A549 (cell line): ENCODE data around the gene MFAP4. TPM values are rescaled to one million over a fixed set of nuclear protein-coding genes. Genes with fewer than 3 reads are reported as not detected.

Source experiments
- ATAC-seq, 2 experiments: fragments of 200-7000 bp in 1 of 2; fragments of >200 bp in 1 of 2; cut with Nextera tagmentation in 1 of 2; cut with Tn5 transposase in 1 of 2; 3 replicates each; pipeline versions ENCODE4 v1.8.0 to v1.9.1; 2018 to 2020; ENCODE audit warnings: mild to moderate bottlenecking in 1 of 2, moderate library complexity in 1 of 2
- CTCF ChIA-PET: fragments of 300-600 bp; sonication (Branson Sonifier 250); formaldehyde crosslinking; extraction: SDS; loops from one replicate; lab custom pipeline; 2021; ENCODE audit warnings: antibody characterized with exemption, inconsistent platforms; lab: Yijun Ruan, JAX
- POLR2A ChIA-PET: fragments of 350-600 bp; formaldehyde crosslinking; extraction: SDS; loops from one replicate; lab custom pipeline; 2021; ENCODE audit warnings: antibody characterized with exemption, inconsistent platforms; lab: Yijun Ruan, JAX
- DNase-seq, 2 experiments: peaks; one replicate each; pipeline versions ENCODE4 v3.0.0 to v3.0.0-alpha.2; 2011 to 2016; ENCODE audit warnings: low read depth in 1 of 2, low spot score in 1 of 2
- FAIRE-seq: peaks from 2 replicates; lab custom pipeline; 2011; peaks lifted over from hg19 to GRCh38; lab: Jason Lieb, UNC
- H3K27ac ChIP-seq, 2 experiments: fragments of >200 bp; sonication (Bioruptor Twin); formaldehyde crosslinking; 3 replicates each; pipeline ENCODE4 v1.5.1; 2016 to 2017
- H3K4me1 ChIP-seq: fragments of >200 bp; sonication (Bioruptor Twin); formaldehyde crosslinking; 3 replicates; pipeline ENCODE4 v1.6.1; 2016
- H3K4me2 ChIP-seq: fragments of >200 bp; sonication (Bioruptor Twin); formaldehyde crosslinking; 3 replicates; pipeline ENCODE4 v1.6.1; 2016
- H3K4me3 ChIP-seq: fragments of >200 bp; sonication (Bioruptor Twin); formaldehyde crosslinking; 3 replicates; pipeline ENCODE4 v1.5.1; 2016
- H3K9me3 ChIP-seq: fragments of >200 bp; sonication (Bioruptor Twin); formaldehyde crosslinking; 3 replicates; pipeline ENCODE4 v1.6.1; 2016
- CBX2 ChIP-seq: fragments of 200-600 bp; sonication (generic); IDR thresholded peaks from 2 replicates; pipeline ENCODE4 v1.6.1; 2016; ENCODE audit warnings: low read depth, mild to moderate bottlenecking, borderline replicate concordance
- CTCF ChIP-seq: fragments of >200 bp; sonication (Bioruptor Twin); formaldehyde crosslinking; IDR thresholded peaks from 3 replicates; pipeline ENCODE4 v1.5.1; 2016
- ELK1 ChIP-seq: fragments of 150-350 bp; IDR thresholded peaks from 2 replicates; pipeline ENCODE4 v1.6.1; 2014; ENCODE audit warnings: low read depth, mild to moderate bottlenecking, low read length
- ESRRA ChIP-seq: fragments of 150-350 bp; IDR thresholded peaks from 2 replicates; pipeline ENCODE4 v1.6.1; 2014; ENCODE audit warnings: mild to moderate bottlenecking, low read length, borderline replicate concordance
- FOSB ChIP-seq: fragments of 250-450 bp; sonication (Bioruptor Pico); IDR thresholded peaks from 2 replicates; pipeline ENCODE4 v1.5.0; 2020; ENCODE audit warnings: mild to moderate bottlenecking, moderate library complexity
- FOSL2 ChIP-seq, 2 experiments: fragments of 450-650 bp in 1 of 2; fragments of >200 bp in 1 of 2; sonication (Bioruptor Twin) in 1 of 2; formaldehyde crosslinking; IDR thresholded peaks; 2 replicates each; pipeline versions ENCODE4 v1.5.0 to v1.6.1; 2016 to 2020; ENCODE audit warnings: mild to moderate bottlenecking in 1 of 2, moderate library complexity in 1 of 2
- HDAC2 ChIP-seq: fragments of 200-600 bp; sonication (generic); IDR thresholded peaks from 2 replicates; pipeline ENCODE4 v1.6.1; 2016
- JUN ChIP-seq, 2 experiments: fragments of >200 bp; sonication (Bioruptor Twin); formaldehyde crosslinking; IDR thresholded peaks; 2 replicates in 1 of 2; 3 replicates in 1 of 2; pipeline ENCODE4 v1.6.1; 2016 to 2017
- MAX ChIP-seq: IDR thresholded peaks from 2 replicates; pipeline ENCODE4 v1.6.1; 2012
- NR3C1 ChIP-seq: fragments of >200 bp; sonication (Bioruptor Twin); formaldehyde crosslinking; IDR thresholded peaks from 3 replicates; pipeline ENCODE4 v1.6.1; 2017
- PHF8 ChIP-seq: fragments of 200-600 bp; sonication (generic); IDR thresholded peaks from 2 replicates; pipeline ENCODE4 v1.6.1; 2016; ENCODE audit warnings: low read depth, mild to moderate bottlenecking, antibody characterized with exemption, moderate library complexity, borderline replicate concordance
- POLR2A ChIP-seq: IDR thresholded peaks from 2 replicates; pipeline ENCODE4 v1.6.1; 2012; ENCODE audit warnings: mild to moderate bottlenecking, low read length
- RARB ChIP-seq: fragments of 250-450 bp; sonication (Bioruptor Pico); IDR thresholded peaks from 2 replicates; pipeline ENCODE4 v1.8.0; 2021; ENCODE audit warnings: mild to moderate bottlenecking, moderate library complexity
- REST ChIP-seq: fragments of 200-600 bp; sonication (generic); IDR thresholded peaks from 2 replicates; pipeline ENCODE4 v1.6.1; 2016; ENCODE audit warnings: antibody characterized with exemption, mild to moderate bottlenecking, moderate library complexity
- SREBF2 ChIP-seq: fragments of 450-650 bp; IDR thresholded peaks from 2 replicates; pipeline ENCODE4 v1.6.1; 2014; ENCODE audit warnings: mild to moderate bottlenecking, moderate library complexity
- ZNF302 ChIP-seq: fragments of 250-450 bp; sonication (Bioruptor Pico); IDR thresholded peaks from 2 replicates; pipeline ENCODE4 v1.9.0; 2021; ENCODE audit warnings: inconsistent platforms, mild to moderate bottlenecking, moderate library complexity
- WGBS: methylation state at CpG from one replicate; pipeline ENCODE4 v1.1.6; 2017; ENCODE audit errors: missing lambda C conversion rate; 5-methylcytosine and 5-hydroxymethylcytosine counted together
- polyA plus RNA-seq, 4 experiments: library from polyadenylated mRNA; depleted of rRNA in 3 of 4; stranded (reverse); fragments of >200 nt; fragmentation: RNase III in 1 of 4; extraction: RNeasy Plus Mini Kit Qiagen cat#74134 plus additional on column Dnase treatment in 1 of 4; gene quantifications; 2 replicates in 3 of 4; 3 replicates in 1 of 4; pipeline ENCODE4 v1.2.3, GENCODE V29; 2011 to 2017

The MFAP4 gene
- polyA plus RNA-seq, 2 of the 4 experiments (the other 2 are of a cell fraction) = 0.13 TPM; not detected in 1

- TF ChIP-seq CTCF = no peak
- TF ChIP-seq PHF8 = no peak
- no peak for TF ChIP-seq FOSL2 (IDR thresholded peaks at IDR 0.05)
- TF ChIP-seq FOSL2 (CRISPR knock-in tag; IDR thresholded peaks at IDR 0.05) = no peak
- TF ChIP-seq NR3C1 = no peak
- no peak for TF ChIP-seq HDAC2
- no peak for TF ChIP-seq MAX
- no peak for TF ChIP-seq ESRRA
- no peak for TF ChIP-seq RARB
Observed at GRCh38 chr17:19433255-19433654, 46.3 kb upstream of the MFAP4 start (continued).

- TF ChIP-seq JUN (IDR thresholded peaks at IDR 0.05) (no peak), CBX2 (no peak), CTCF (no peak), POLR2A (no peak), ELK1 (no peak), REST (no peak), RARB (no peak), NR3C1 (no peak), ZNF302 (no peak), SREBF2 (no peak), FOSB (no peak)
- TF ChIP-seq, all 56 proteins: peak for 0
- no peak for ATAC-seq
- Histone ChIP-seq H3K9me3 (no peaks in the 10 kb centered on the region), H3K27ac (no peak overlapping the region), H3K4me2 (no peak overlapping the region), H3K4me3 (no peak overlapping the region), H3K4me1 (no peaks in the 10 kb centered on the region)
- ChIA-PET POLR2A (no interaction called here), CTCF (interaction anchor here (1.0 to 5.8 kb wide), 3 partner anchors 15 to 69 kb away, joined by 7 to 46 read pairs (median 12); partner anchors contain the start of gene B9D1)
- no peak for DNase-seq
- 58% methylated on average over 3 of the region's 3 CpGs for WGBS
- FAIRE-seq = no peak
Observed at GRCh38 chr17:19431691-19432090, 44.7 kb upstream of the MFAP4 start.
